Dendritic cell treated with granulocyte-macrophage colony-stimulating factor and Interleukin-4, amounts not matched to agents 40 ng/mL and 50 ng/mL, for 4 days (primary cell): ENCODE results near the gene HOXA9.

Experiments
- H3K27ac Mint-ChIP-seq: one replicate; pipeline ENCODE4 v1.8.0; 2022; ENCODE audit warnings: mild to moderate bottlenecking, mixed read lengths
- H3K27me3 Mint-ChIP-seq: one replicate; pipeline ENCODE4 v1.8.0; 2022; ENCODE audit warnings: mild to moderate bottlenecking, mixed read lengths
- H3K36me3 Mint-ChIP-seq: one replicate; pipeline ENCODE4 v1.8.0; 2022; ENCODE audit warnings: low read depth, mixed read lengths
- H3K4me1 Mint-ChIP-seq: one replicate; pipeline ENCODE4 v1.8.0; 2022; ENCODE audit warnings: low read depth, mixed read lengths
- H3K4me3 Mint-ChIP-seq: one replicate; pipeline ENCODE4 v1.8.0; 2022; ENCODE audit warnings: mild to moderate bottlenecking, moderate library complexity, mixed read lengths
- H3K9me3 Mint-ChIP-seq: one replicate; pipeline ENCODE4 v1.8.0; 2022; ENCODE audit warnings: mixed read lengths
- intact Hi-C: fragments of 100-400 bp; cut with micrococcal nuclease; formaldehyde crosslinking; loops from one replicate; pipeline ENCODE4 v1.15.0; 2022

HOXA9 gene

DNA sequence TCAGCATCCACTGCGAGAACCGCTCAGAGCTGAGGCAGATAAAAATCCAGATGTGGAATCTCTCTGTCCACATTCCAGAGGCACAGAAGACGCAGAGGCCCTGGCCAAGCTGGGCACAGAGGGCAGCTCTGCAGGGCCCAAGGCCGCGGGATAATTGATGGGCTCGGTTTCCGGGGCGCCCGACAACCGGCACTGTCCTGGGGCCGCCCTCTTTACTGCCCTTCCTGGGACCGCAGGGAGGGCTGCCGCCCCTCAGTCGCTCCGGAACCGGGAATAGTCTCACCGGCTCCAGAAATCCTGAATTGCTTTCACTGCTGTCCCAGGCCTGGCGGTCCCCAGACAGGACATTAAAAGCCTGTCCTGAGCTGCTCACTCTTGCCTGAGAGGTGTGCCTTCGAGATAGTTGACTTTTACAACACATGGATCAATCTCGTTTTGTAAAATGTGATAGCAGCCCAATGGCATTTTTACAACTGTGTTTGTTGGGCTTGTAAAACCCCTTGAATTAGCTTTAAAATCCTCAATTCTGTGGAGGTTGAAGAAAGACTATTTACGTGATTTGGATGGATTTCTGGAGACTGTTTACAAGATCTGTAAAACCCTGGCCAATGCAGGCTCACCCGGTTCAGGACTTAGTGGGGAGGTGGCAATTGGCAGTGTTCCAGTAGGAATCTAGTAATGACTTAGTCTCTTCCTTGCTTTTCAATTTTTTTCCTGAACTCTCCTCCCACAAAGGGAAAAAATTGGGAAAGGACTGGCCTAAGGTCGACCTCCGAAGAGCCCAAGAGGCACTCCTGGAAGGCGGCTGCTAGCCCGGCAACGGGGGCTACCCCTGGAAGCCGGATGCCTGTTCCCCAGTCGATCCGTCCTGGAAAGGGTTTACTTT, 16.3 kb downstream of the HOXA9 start:
- intact Hi-C loops, result loop anchor here (5.0 kb wide), 1 partner anchor 287 kb away; the partner anchor contains the start of gene SKAP2
- Mint-ChIP-seq H3K36me3 (no peaks in the 10 kb centered on the region), H3K27me3 (peaks cover 96% of the 10 kb centered on the region), H3K9me3 (no peaks in the 10 kb centered on the region), H3K4me3 (no peak overlapping the region), H3K27ac (no peak overlapping the region), H3K4me1 (peaks cover 50% of the 10 kb centered on the region)

GRCh38 chr7:27148031-27148755, 17.1 kb downstream of the HOXA9 start:
- intact Hi-C loops, result loop anchor here (5.0 kb wide), 1 partner anchor 286 kb away; the partner anchor contains the start of gene SKAP2
- Mint-ChIP-seq H3K27ac (no peak overlapping the region), H3K36me3 (no peaks in the 10 kb centered on the region), H3K4me1 (peaks cover 50% of the 10 kb centered on the region), H3K27me3 (peaks cover 89% of the 10 kb centered on the region), H3K9me3 (no peaks in the 10 kb centered on the region), H3K4me3 (peak overlapping the region; percentile 70)

GRCh38 chr7:27147199-27148030, 17.9 kb downstream of the HOXA9 start, which contains the start of gene HOXA6:
TSS of gene HOXA6 (minus strand) at chr7:27147774. CDS start at chr7:27147749, 25 bp downstream.
- peaks cover 47% of the 10 kb centered on the region for H3K4me1 Mint-ChIP-seq
- no peak within 1 kb of the TSS for H3K27ac Mint-ChIP-seq
- intact Hi-C loops, result loop anchor here (5.0 kb wide), 1 partner anchor 285 kb away; the partner anchor contains the start of gene SKAP2
- peak within 1 kb of the TSS; percentile 70 for H3K4me3 Mint-ChIP-seq
- no peaks in the 10 kb centered on the region for H3K36me3 Mint-ChIP-seq
- peaks cover 88% of the 10 kb centered on the region for H3K27me3 Mint-ChIP-seq
- no peaks in the 10 kb centered on the region for H3K9me3 Mint-ChIP-seq

GRCh38 chr7:27146491-27147198, 18.7 kb downstream of the HOXA9 start:
- no peak overlapping the region for H3K4me3 Mint-ChIP-seq
- H3K27me3 Mint-ChIP-seq, result peaks cover 86% of the 10 kb centered on the region
- no peaks in the 10 kb centered on the region for H3K36me3 Mint-ChIP-seq
- H3K4me1 Mint-ChIP-seq, result peaks cover 39% of the 10 kb centered on the region
- intact Hi-C loops, result loop anchor here (5.0 kb wide), 1 partner anchor 284 kb away; the partner anchor contains the start of gene SKAP2
- no peaks in the 10 kb centered on the region for H3K9me3 Mint-ChIP-seq
- H3K27ac Mint-ChIP-seq, result no peak overlapping the region

GRCh38 chr7:27145914-27146412, 19.4 kb downstream of the HOXA9 start:
- intact Hi-C loops, result loop anchor here (5.0 kb wide), 1 partner anchor 284 kb away; the partner anchor contains the start of gene SKAP2
- Mint-ChIP-seq H3K27me3 (peaks cover 84% of the 10 kb centered on the region), H3K4me1 (peaks cover 32% of the 10 kb centered on the region), H3K4me3 (no peak overlapping the region), H3K9me3 (no peaks in the 10 kb centered on the region), H3K27ac (no peak overlapping the region), H3K36me3 (no peaks in the 10 kb centered on the region)

DNA sequence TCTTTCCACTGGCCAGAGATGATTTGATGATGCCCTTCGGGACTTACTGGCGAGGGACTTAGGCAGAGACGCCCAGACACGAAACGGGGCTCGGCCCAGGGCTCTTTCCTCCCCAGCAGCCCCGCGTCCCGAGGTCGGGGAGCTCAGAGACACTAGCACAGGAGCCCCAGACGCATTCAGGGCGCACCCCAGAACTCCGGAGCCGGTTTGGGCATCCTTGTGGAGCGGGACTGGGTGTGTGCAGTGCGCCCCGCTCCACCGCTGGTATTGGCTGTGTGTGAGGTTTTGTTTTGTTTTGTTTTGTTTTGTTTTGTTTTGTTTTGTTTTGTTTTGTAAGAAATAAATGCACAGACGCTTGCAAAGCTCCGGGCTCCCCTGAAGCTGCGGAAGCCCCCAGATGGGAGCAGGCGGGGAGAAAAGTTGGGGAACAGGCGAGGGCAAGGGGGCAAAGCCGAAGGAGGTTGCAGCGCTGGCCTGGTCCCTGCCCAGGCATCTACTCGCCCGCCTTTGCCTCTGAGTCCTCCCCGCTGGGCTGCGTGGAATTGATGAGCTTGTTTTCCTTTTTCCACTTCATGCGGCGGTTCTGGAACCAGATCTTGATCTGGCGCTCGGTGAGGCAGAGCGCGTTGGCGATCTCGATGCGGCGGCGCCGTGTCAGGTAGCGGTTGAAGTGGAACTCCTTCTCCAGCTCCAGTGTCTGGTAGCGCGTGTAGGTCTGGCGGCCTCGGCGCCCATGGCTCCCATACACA, 20.0 kb downstream of the HOXA9 start:
- Mint-ChIP-seq H3K4me3 (peak overlapping the region; percentile 6), H3K27me3 (peaks cover 78% of the 10 kb centered on the region), H3K36me3 (no peaks in the 10 kb centered on the region), H3K4me1 (peaks cover 26% of the 10 kb centered on the region), H3K9me3 (no peaks in the 10 kb centered on the region), H3K27ac (no peak overlapping the region)
- intact Hi-C loops, result loop anchor here (5.0 kb wide), 1 partner anchor 283 kb away; the partner anchor contains the start of gene SKAP2

- Mint-ChIP-seq H3K27ac (no peak overlapping the region), H3K9me3 (no peaks in the 10 kb centered on the region), H3K36me3 (no peaks in the 10 kb centered on the region), H3K27me3 (peaks cover 73% of the 10 kb centered on the region), H3K4me1 (peaks cover 23% of the 10 kb centered on the region), H3K4me3 (peak overlapping the region; percentile 6)
- intact Hi-C loops, result loop anchor here (5.0 kb wide), 1 partner anchor 282 kb away; the partner anchor contains the start of gene SKAP2
Measured at GRCh38 chr7:27144781-27145164, 20.6 kb downstream of the HOXA9 start.

- intact Hi-C loops, result no loop called here
- Mint-ChIP-seq H3K9me3 (no peaks in the 10 kb centered on the region), H3K27me3 (peaks cover 69% of the 10 kb centered on the region), H3K4me1 (peaks cover 23% of the 10 kb centered on the region), H3K27ac (no peak overlapping the region), H3K4me3 (no peak overlapping the region), H3K36me3 (no peaks in the 10 kb centered on the region)
Measured at GRCh38 chr7:27143950-27144780, 21.2 kb downstream of the HOXA9 start.

GRCh38 chr7:27143023-27143949, 22.1 kb downstream of the HOXA9 start, which contains the start of gene HOXA5:
TSS of gene HOXA5 (minus strand) at chr7:27143681. CDS start at chr7:27143607, 74 bp downstream.
- H3K36me3 Mint-ChIP-seq, result no peaks in the 10 kb centered on the region
- H3K27ac Mint-ChIP-seq, result peak within 1 kb of the TSS; percentile 0
- H3K27me3 Mint-ChIP-seq, result peaks cover 63% of the 10 kb centered on the region
- no peaks in the 10 kb centered on the region for H3K9me3 Mint-ChIP-seq
- peaks cover 19% of the 10 kb centered on the region for H3K4me1 Mint-ChIP-seq
- intact Hi-C loops, result no loop called here
- peak within 1 kb of the TSS; percentile 74 for H3K4me3 Mint-ChIP-seq

- intact Hi-C loops, result no loop called here
- peak overlapping the region; percentile 74 for H3K4me3 Mint-ChIP-seq
- H3K4me1 Mint-ChIP-seq, result peaks cover 14% of the 10 kb centered on the region
- H3K9me3 Mint-ChIP-seq, result no peaks in the 10 kb centered on the region
- H3K27ac Mint-ChIP-seq, result peak overlapping the region; percentile 0
- peaks cover 61% of the 10 kb centered on the region for H3K27me3 Mint-ChIP-seq
- no peaks in the 10 kb centered on the region for H3K36me3 Mint-ChIP-seq
Measured at GRCh38 chr7:27142580-27143022, 22.7 kb downstream of the HOXA9 start.
